ENCODE measurements around the gene CITED4.

DNA sequence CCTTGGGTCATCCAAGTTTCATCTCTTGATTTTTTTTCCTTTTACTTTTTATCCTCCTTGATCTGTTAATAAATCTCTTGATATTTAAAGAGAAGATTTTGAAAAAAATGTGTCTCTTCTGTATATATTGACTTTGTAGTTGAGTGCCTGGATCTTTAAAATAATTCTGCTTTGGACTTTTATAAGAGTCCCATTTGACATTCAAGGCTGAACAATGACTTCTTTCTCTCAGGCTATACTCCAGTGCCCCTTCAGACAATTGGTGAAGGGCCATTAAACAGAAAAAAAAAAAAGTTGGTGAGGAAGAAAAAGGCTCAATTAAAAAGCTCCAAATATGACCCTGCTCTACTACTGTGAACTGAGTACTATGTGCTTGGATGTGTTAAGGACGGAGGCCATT is 40.9 kb upstream of the CITED4 start:
- no peak for TF ChIP-seq POLR2AphosphoS5 (IDR thresholded peaks at IDR 0.05)
- TF ChIP-seq CTCF (IDR thresholded peaks at IDR 0.05; ENCODE audit: poor library complexity, severe bottlenecking), result no peak
- TF ChIP-seq EZH2 (IDR thresholded peaks at IDR 0.05; ENCODE audit: borderline replicate concordance, insufficient read depth, low read length, poor library complexity, severe bottlenecking), result no peak
- TF ChIP-seq EP300 (conservative IDR thresholded peaks at IDR 0.05; ENCODE audit: poor library complexity, severe bottlenecking), result no peak
- TF ChIP-seq, protein P1, sequence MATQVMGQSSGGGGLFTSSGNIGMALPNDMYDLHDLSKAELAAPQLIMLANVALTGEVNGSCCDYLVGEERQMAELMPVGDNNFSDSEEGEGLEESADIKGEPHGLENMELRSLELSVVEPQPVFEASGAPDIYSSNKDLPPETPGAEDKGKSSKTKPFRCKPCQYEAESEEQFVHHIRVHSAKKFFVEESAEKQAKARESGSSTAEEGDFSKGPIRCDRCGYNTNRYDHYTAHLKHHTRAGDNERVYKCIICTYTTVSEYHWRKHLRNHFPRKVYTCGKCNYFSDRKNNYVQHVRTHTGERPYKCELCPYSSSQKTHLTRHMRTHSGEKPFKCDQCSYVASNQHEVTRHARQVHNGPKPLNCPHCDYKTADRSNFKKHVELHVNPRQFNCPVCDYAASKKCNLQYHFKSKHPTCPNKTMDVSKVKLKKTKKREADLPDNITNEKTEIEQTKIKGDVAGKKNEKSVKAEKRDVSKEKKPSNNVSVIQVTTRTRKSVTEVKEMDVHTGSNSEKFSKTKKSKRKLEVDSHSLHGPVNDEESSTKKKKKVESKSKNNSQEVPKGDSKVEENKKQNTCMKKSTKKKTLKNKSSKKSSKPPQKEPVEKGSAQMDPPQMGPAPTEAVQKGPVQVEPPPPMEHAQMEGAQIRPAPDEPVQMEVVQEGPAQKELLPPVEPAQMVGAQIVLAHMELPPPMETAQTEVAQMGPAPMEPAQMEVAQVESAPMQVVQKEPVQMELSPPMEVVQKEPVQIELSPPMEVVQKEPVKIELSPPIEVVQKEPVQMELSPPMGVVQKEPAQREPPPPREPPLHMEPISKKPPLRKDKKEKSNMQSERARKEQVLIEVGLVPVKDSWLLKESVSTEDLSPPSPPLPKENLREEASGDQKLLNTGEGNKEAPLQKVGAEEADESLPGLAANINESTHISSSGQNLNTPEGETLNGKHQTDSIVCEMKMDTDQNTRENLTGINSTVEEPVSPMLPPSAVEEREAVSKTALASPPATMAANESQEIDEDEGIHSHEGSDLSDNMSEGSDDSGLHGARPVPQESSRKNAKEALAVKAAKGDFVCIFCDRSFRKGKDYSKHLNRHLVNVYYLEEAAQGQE (IDR thresholded peaks at IDR 0.05; ENCODE audit: borderline replicate concordance), result no peak
- TF ChIP-seq MXI1 (conservative IDR thresholded peaks at IDR 0.05; ENCODE audit: poor library complexity, severe bottlenecking), result no peak
- TF ChIP-seq TAF1 (IDR thresholded peaks at IDR 0.05; ENCODE audit: low read depth), result no peak
- TF ChIP-seq RAD21 (conservative IDR thresholded peaks at IDR 0.05), result no peak
